NCI-H187 (cell line): Measurements from ENCODE around the gene CCL17.
"Not testable (repeated sequence)": the region's sequence is repeated elsewhere in the genome, so short reads cannot be mapped to it uniquely, and the experiment has no call there.

Experiments used
- DNase-seq, 2 experiments: peaks; one replicate each; lab custom pipeline; 2025; lab: John Stamatoyannopoulos, UW

CCL17 gene

DNA sequence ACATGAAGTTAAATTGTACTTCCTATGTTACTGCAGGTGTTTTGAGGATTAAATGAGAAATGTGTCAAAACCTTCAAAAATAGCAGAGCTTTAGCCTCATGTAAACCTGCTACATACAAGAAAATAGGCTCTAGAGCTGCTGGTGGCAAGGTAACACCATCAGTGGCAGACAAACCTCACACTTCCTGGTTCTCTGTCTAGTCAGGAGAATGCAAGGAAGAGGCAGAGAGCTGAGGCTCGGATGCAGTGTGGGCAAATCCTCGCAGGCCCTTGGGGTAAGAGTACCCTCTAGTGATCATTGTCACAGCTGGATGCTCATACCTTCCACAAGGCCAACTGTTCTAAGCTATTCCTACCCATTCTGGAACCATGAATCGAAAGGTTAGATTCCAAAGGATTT lies 28.4 kb downstream of the CCL17 start:
- DNase-seq, result no peak

GRCh38 chr16:57434003-57434402 lies 29.4 kb downstream of the CCL17 start:
- no peak for DNase-seq

GRCh38 chr16:57435838-57436237 lies 31.3 kb downstream of the CCL17 start:
- no peak for DNase-seq

DNA sequence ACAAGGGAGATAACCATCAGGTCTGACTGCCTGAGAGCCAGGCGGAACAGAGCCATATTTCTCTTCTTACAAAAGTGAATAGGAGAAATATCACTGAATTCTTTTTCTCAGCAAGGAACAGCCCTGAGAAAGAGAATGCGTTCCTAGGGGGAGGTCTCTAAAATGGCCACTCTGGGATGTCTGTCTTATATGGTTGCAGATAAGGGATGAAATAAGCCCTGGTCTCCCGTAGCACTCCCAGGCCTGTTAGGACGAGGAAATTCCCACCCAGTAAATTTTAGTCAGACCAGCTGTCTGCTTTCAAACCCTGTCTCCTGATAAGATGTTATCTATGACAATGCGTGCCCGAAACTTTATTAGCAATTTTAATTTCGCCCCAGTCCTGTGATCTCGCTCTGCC lies 35.4 kb downstream of the CCL17 start:
- not testable (repeated sequence) for DNase-seq

GRCh38 chr16:57440551-57440950 lies 36.0 kb downstream of the CCL17 start:
- DNase-seq, result not testable (repeated sequence)

GRCh38 chr16:57444711-57445110 lies 40.1 kb downstream of the CCL17 start:
- DNase-seq, result no peak

- no peak for DNase-seq
Observed at GRCh38 chr16:57445510-57445909, 40.9 kb downstream of the CCL17 start.

GRCh38 chr16:57446531-57447185 lies 42.1 kb downstream of the CCL17 start:
- no peak for DNase-seq

DNA sequence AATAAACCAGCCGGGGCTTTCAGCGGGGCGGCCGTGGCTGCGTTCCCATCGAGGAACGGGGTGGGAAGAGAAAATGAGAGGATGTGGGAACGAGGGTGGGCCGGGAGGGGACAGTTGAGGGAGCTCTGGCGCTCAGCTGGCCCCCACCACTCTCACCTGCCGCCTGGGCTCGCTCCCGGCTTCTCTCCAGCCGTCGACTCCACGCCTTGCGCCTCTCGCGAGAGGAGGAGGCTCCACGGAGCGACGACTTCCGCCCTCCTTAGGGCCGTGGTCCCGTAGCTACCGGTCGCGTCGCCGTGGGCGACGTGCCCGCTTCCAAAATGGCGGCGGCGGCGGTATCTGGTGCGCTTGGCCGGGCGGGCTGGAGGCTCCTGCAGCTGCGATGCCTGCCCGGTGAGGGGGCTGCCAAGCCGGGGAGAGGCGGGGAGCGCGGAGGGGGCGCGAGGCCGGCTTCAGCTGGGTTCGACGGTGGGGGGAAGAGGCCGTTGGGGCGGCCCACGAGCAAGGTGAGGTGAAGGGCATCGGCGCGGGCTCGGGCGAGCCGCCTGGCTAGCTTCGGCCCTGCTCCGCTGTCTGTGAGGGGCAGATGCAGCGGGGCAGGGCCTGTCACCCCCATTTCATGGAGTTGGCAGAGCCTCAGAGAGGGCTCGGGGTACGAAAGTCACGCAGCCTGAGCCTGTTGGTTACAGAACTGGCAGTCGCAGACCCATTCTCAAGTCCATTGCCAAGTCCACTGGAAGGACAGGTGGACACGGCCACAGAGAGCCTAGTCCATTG lies 42.8 kb downstream of the CCL17 start, which contains the start of the genes CIAPIN1 and COQ9:
CIAPIN1 (minus strand) TSS at position 200 of the 777 bp plus-strand sequence. CDS start 6,457 bp downstream, outside the sequence.
COQ9 (plus strand) TSS at position 294 of the 777 bp plus-strand sequence; CDS start at position 321, 27 bp downstream.
- peak in 1 of 2 experiments; percentile 84 for DNase-seq

DNA sequence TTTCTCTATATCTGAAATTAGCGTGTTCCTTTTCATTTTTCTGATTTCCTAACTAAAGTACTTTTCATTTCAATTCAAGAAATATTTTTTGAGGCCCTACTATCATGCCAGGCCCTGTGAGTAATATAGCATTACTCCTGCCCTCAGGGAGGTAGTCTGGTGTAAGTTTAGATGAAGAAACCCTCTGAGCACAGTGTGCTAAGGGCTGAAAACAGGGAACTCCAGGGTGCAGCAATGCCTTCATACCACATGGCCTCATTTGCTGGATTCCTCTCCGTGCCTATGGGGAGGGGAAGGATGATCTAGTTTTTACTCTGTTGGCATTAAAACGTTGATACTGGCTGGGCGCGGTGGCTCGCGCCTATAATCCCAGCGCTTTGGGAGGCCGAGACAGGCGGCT lies 47.5 kb downstream of the CCL17 start:
- DNase-seq, result no peak

GRCh38 chr16:57462209-57462977 lies 57.8 kb downstream of the CCL17 start, which contains the start of gene POLR2C:
Gene POLR2C, plus strand, starts transcription at chr16:57462679. Its CDS starts 46 bp downstream, at chr16:57462725.
- peak; percentile 29 to 62 for DNase-seq

DNA sequence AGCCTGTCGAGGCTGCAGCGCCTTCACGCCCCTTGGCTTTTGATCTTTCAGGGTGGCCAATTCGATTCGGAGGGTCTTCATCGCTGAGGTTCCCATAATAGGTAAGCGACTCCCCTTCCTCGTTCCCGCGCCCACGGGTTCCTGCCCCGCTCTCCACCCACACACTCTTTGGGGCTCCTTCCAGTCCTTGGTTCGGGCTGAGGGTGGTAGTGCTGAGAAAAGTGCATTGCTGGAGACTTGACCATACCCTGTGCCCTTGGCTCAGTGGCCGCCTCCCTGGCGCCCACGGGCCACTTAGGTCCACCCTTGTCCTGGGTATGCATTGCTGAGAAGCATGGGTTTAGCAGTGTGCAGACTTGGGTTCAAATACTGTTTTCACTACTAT lies 58.4 kb downstream of the CCL17 start:
- no peak for DNase-seq

GRCh38 chr16:57464523-57464922 lies 60.0 kb downstream of the CCL17 start:
- DNase-seq, result no peak
